WTC11 (cell line): ENCODE data around the gene FGFR2. TPM values are rescaled to one million over a fixed set of nuclear protein-coding genes. Genes with fewer than 3 reads are reported as not detected.
A peak's percentile ranks its signal among the peaks of the same experiment; 100 is the strongest.

ENCODE experiments used
- ATAC-seq: fragments of 200-7000 bp; cut with Tn5 transposase; 2 replicates; pipeline ENCODE4 v1.10.0; 2021; ENCODE audit warnings: mild to moderate bottlenecking, moderate library complexity
- CTCF ChIA-PET: fragments of 300-600 bp; sonication (Branson Sonifier 250); formaldehyde crosslinking; loops from one replicate; lab custom pipeline; 2021; ENCODE audit warnings: antibody characterized with exemption; lab: Charles Lee
- POLR2A ChIA-PET: fragments of 350-600 bp; sonication (Branson Sonifier 250); formaldehyde crosslinking; loops from one replicate; lab custom pipeline; 2021; ENCODE audit warnings: antibody characterized with exemption; lab: Charles Lee
- DNase-seq: peaks from one replicate; pipeline ENCODE4 v3.0.0; 2021; ENCODE audit warnings: low spot score
- H3K27ac Mint-ChIP-seq: 2 replicates; pipeline ENCODE4 v1.8.0; 2021; ENCODE audit warnings: mixed read lengths
- H3K27me3 Mint-ChIP-seq: 2 replicates; pipeline ENCODE4 v1.8.0; 2021; ENCODE audit warnings: low read depth, mild to moderate bottlenecking, moderate library complexity, mixed read lengths
- H3K36me3 Mint-ChIP-seq: 2 replicates; pipeline ENCODE4 v1.8.0; 2021; ENCODE audit warnings: mixed read lengths
- H3K4me1 Mint-ChIP-seq: 2 replicates; pipeline ENCODE4 v1.8.0; 2022; ENCODE audit warnings: mixed read lengths
- H3K4me3 Mint-ChIP-seq: 2 replicates; pipeline ENCODE4 v1.8.0; 2021; ENCODE audit warnings: mild to moderate bottlenecking, moderate library complexity, mixed read lengths
- H3K9me3 Mint-ChIP-seq: 2 replicates; pipeline ENCODE4 v1.8.0; 2021; ENCODE audit warnings: mixed read lengths
- ATF1 ChIP-seq: sonication (generic); formaldehyde crosslinking; IDR thresholded peaks from 2 replicates; pipeline ENCODE4 v1.8.1; 2023; ENCODE audit warnings: mild to moderate bottlenecking, moderate library complexity, missing genetic modification reagents
- CBFB ChIP-seq: sonication (generic); formaldehyde crosslinking; IDR thresholded peaks from 2 replicates; pipeline ENCODE4 v1.8.1; 2022; ENCODE audit warnings: mild to moderate bottlenecking, low read depth, missing genetic modification reagents
- E2F4 ChIP-seq: sonication (generic); formaldehyde crosslinking; IDR thresholded peaks from 2 replicates; pipeline ENCODE4 v1.8.1; 2022; ENCODE audit warnings: low read depth, mild to moderate bottlenecking, moderate library complexity, missing genetic modification reagents, borderline replicate concordance
- EMX1 ChIP-seq: fragments of 250-450 bp; sonication (Bioruptor Pico); IDR thresholded peaks from 2 replicates; pipeline ENCODE4 v1.8.0; 2021; ENCODE audit warnings: mild to moderate bottlenecking
- ESRRA ChIP-seq: sonication (generic); formaldehyde crosslinking; IDR thresholded peaks from 2 replicates; pipeline ENCODE4 v1.8.1; 2022; ENCODE audit warnings: mild to moderate bottlenecking, missing genetic modification reagents, borderline replicate concordance
- MLX ChIP-seq: sonication (generic); formaldehyde crosslinking; IDR thresholded peaks from 2 replicates; pipeline ENCODE4 v1.8.1; 2023; ENCODE audit warnings: mild to moderate bottlenecking, missing genetic modification reagents, moderate library complexity
- NFATC4 ChIP-seq: fragments of 250-450 bp; sonication (Bioruptor Pico); IDR thresholded peaks from 2 replicates; pipeline ENCODE4 v1.9.0; 2021; ENCODE audit warnings: mild to moderate bottlenecking
- NFYB ChIP-seq: sonication (generic); formaldehyde crosslinking; conservative IDR thresholded peaks from 2 replicates; pipeline ENCODE4 v1.8.0; 2022; ENCODE audit warnings: low read depth, missing genetic modification reagents
- RELA ChIP-seq: sonication (generic); formaldehyde crosslinking; IDR thresholded peaks from 2 replicates; pipeline ENCODE4 v1.8.1; 2022; ENCODE audit warnings: missing genetic modification reagents, mild to moderate bottlenecking, borderline replicate concordance
- SP1 ChIP-seq: sonication (generic); formaldehyde crosslinking; conservative IDR thresholded peaks from 2 replicates; pipeline ENCODE4 v1.8.1; 2022; ENCODE audit warnings: missing genetic modification reagents
- TCF7 ChIP-seq: sonication (generic); formaldehyde crosslinking; IDR thresholded peaks from 2 replicates; pipeline ENCODE4 v1.8.0; 2022; ENCODE audit warnings: mild to moderate bottlenecking, low read depth, missing genetic modification reagents, moderate library complexity
- TEAD4 ChIP-seq: sonication (generic); formaldehyde crosslinking; IDR thresholded peaks from 2 replicates; pipeline ENCODE4 v1.8.0; 2022; ENCODE audit warnings: mild to moderate bottlenecking, missing genetic modification reagents
- ZNF121 ChIP-seq: sonication (generic); formaldehyde crosslinking; IDR thresholded peaks from 2 replicates; pipeline ENCODE4 v1.8.0; 2023; ENCODE audit warnings: missing genetic modification reagents
- ZNF416 ChIP-seq: fragments of 250-450 bp; sonication (Bioruptor Pico); IDR thresholded peaks from 2 replicates; pipeline ENCODE4 v1.9.0; 2021; ENCODE audit warnings: mild to moderate bottlenecking, inconsistent platforms
- total RNA-seq: library from RNA; stranded (reverse); gene quantifications from 3 replicates; pipeline ENCODE4 v1.2.3, GENCODE V29; 2021
- TF ChIP-seq, protein P1 (sequence below): fragments of 250-450 bp; sonication (Bioruptor Pico); IDR thresholded peaks from 2 replicates; pipeline ENCODE4 v1.9.0; 2021; ENCODE audit warnings: mild to moderate bottlenecking
- TF ChIP-seq, protein P2 (sequence below): sonication (generic); formaldehyde crosslinking; IDR thresholded peaks from 2 replicates; pipeline ENCODE4 v1.8.0; 2022; ENCODE audit warnings: mild to moderate bottlenecking, missing genetic modification reagents
- TF ChIP-seq, protein P3 (sequence below): sonication (generic); formaldehyde crosslinking; conservative IDR thresholded peaks from 2 replicates; pipeline ENCODE4 v1.8.1; 2023; ENCODE audit warnings: mild to moderate bottlenecking, low read depth, missing genetic modification reagents, moderate library complexity

Gene FGFR2
- total RNA-seq, 1 experiment from 2014 or later, result 95.0 TPM

GRCh38 chr10:121484816-121485215, 113.4 kb downstream of the FGFR2 start:
- H3K36me3 Mint-ChIP-seq, result peaks cover 91% of the 10 kb centered on the region

DNA sequence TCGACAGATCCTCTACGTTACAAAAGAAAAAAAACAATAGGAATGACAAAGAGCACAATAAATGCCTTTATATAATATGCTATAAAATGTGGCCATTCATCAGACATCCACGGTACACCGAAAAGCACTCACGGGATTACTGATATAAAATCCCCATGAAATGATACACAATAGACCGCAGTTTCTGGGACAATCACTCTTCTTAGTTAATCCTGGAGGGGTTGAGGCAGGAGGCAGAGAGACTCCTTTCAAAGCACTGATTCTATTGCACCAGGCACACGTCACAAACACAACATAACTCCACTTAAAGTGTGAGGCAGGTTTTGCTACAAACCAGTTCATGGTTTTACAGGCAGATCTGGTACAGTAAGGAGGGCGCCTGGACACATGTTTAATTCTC, 113.8 kb downstream of the FGFR2 start:
- Mint-ChIP-seq H3K27me3 (no peaks in the 10 kb centered on the region), H3K9me3 (no peaks in the 10 kb centered on the region), H3K4me1 (peaks cover 7% of the 10 kb centered on the region), H3K36me3 (peaks cover 91% of the 10 kb centered on the region)
- DNase-seq, result no peak
- POLR2A ChIA-PET, result no interaction called here
- TF ChIP-seq EMX1 (no peak), NFATC4 (no peak), TEAD4 (CRISPR knock-in tag) (no peak), ZNF416 (no peak), MLX (CRISPR knock-in tag) (no peak), NFYB (CRISPR knock-in tag) (no peak), CBFB (no peak)
- TF ChIP-seq, protein P1, sequence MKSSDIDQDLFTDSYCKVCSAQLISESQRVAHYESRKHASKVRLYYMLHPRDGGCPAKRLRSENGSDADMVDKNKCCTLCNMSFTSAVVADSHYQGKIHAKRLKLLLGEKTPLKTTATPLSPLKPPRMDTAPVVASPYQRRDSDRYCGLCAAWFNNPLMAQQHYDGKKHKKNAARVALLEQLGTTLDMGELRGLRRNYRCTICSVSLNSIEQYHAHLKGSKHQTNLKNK (CRISPR knock-in tag), result no peak
- TF ChIP-seq, protein P2, sequence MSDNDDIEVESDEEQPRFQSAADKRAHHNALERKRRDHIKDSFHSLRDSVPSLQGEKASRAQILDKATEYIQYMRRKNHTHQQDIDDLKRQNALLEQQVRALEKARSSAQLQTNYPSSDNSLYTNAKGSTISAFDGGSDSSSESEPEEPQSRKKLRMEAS (CRISPR knock-in tag), result no peak
- TF ChIP-seq, protein P3, sequence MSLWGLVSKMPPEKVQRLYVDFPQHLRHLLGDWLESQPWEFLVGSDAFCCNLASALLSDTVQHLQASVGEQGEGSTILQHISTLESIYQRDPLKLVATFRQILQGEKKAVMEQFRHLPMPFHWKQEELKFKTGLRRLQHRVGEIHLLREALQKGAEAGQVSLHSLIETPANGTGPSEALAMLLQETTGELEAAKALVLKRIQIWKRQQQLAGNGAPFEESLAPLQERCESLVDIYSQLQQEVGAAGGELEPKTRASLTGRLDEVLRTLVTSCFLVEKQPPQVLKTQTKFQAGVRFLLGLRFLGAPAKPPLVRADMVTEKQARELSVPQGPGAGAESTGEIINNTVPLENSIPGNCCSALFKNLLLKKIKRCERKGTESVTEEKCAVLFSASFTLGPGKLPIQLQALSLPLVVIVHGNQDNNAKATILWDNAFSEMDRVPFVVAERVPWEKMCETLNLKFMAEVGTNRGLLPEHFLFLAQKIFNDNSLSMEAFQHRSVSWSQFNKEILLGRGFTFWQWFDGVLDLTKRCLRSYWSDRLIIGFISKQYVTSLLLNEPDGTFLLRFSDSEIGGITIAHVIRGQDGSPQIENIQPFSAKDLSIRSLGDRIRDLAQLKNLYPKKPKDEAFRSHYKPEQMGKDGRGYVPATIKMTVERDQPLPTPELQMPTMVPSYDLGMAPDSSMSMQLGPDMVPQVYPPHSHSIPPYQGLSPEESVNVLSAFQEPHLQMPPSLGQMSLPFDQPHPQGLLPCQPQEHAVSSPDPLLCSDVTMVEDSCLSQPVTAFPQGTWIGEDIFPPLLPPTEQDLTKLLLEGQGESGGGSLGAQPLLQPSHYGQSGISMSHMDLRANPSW (CRISPR knock-in tag), result no peak
- TF ChIP-seq, all 79 proteins: peak for 0
- no peak for ATAC-seq
- Mint-ChIP-seq H3K27ac (peak overlapping the region; percentile 39; the same call in 1 of the 2 replicates), H3K4me3 (no peak overlapping the region)
- CTCF ChIA-PET, result interaction anchor here (0.6 kb wide), 1 partner anchor 11 kb away, joined by 3 read pairs; no protein-coding TSS in a partner anchor

More at GRCh38 chr10:121484816-121485215, 113.4 kb downstream of the FGFR2 start:
- TF ChIP-seq ATF1 (CRISPR knock-in tag), result no peak
- no peak for TF ChIP-seq SP1 (CRISPR knock-in tag)
- TF ChIP-seq RELA (CRISPR knock-in tag), result no peak
- no peak for TF ChIP-seq ZNF121 (CRISPR knock-in tag)
- no peak for TF ChIP-seq E2F4
- no peak for TF ChIP-seq ESRRA (CRISPR knock-in tag)
- no peak for TF ChIP-seq TCF7 (CRISPR knock-in tag)
- TF ChIP-seq, protein P3 (CRISPR knock-in tag), result no peak
- ChIA-PET CTCF (interaction anchor here (0.6 kb wide), 1 partner anchor 12 kb away, joined by 3 read pairs; no protein-coding TSS in a partner anchor), POLR2A (no interaction called here)
- H3K27me3 Mint-ChIP-seq, result no peaks in the 10 kb centered on the region
- no peak for ATAC-seq
- 0 out of 2 replicates have a peak overlapping the region, but pooled peaks have one; percentile 39 for H3K27ac Mint-ChIP-seq
- no peak overlapping the region for H3K4me3 Mint-ChIP-seq
- H3K9me3 Mint-ChIP-seq, result no peaks in the 10 kb centered on the region
- DNase-seq, result no peak
- peaks cover 7% of the 10 kb centered on the region for H3K4me1 Mint-ChIP-seq
